ENCODE measurements around the gene RPLP1.

The RPLP1 gene

GRCh38 chr15:69476704-69477473 lies 24.3 kb downstream of the RPLP1 start:
- DNase-seq (ENCODE audit: low spot score) = no peak
- no peak for TF ChIP-seq CTCF (IDR thresholded peaks at IDR 0.05; ENCODE audit: extremely low read depth, missing control alignments)

GRCh38 chr15:69478259-69478781 lies 25.7 kb downstream of the RPLP1 start:
- peak; percentile 83 for TF ChIP-seq CTCF (IDR thresholded peaks at IDR 0.05; ENCODE audit: extremely low read depth, missing control alignments)
- peak; percentile 62 for DNase-seq (ENCODE audit: low spot score)

GRCh38 chr15:69479081-69479480 lies 26.5 kb downstream of the RPLP1 start:
- no peak for TF ChIP-seq CTCF (IDR thresholded peaks at IDR 0.05; ENCODE audit: extremely low read depth, missing control alignments)
- DNase-seq (ENCODE audit: low spot score) = no peak

GRCh38 chr15:69479971-69480370 lies 27.4 kb downstream of the RPLP1 start:
- no peak for TF ChIP-seq CTCF (IDR thresholded peaks at IDR 0.05; ENCODE audit: extremely low read depth, missing control alignments)
- DNase-seq (ENCODE audit: low spot score) = no peak

- no peak for DNase-seq (ENCODE audit: low spot score)
- TF ChIP-seq CTCF (IDR thresholded peaks at IDR 0.05; ENCODE audit: extremely low read depth, missing control alignments) = no peak
Measured at GRCh38 chr15:69480932-69481331, 28.3 kb downstream of the RPLP1 start.

- TF ChIP-seq CTCF (IDR thresholded peaks at IDR 0.05; ENCODE audit: extremely low read depth, missing control alignments) = no peak
- no peak for DNase-seq (ENCODE audit: low spot score)
Measured at GRCh38 chr15:69482686-69483256, 30.2 kb downstream of the RPLP1 start.

- TF ChIP-seq CTCF (IDR thresholded peaks at IDR 0.05; ENCODE audit: extremely low read depth, missing control alignments) = no peak
- no peak for DNase-seq (ENCODE audit: low spot score)
Measured at GRCh38 chr15:69484837-69485236, 32.2 kb downstream of the RPLP1 start.

All from GM20000 (cell line).